HG03342 (cell line): ENCODE measurements around the gene PRMT5.
"Not testable (repeated sequence)": the region's sequence is repeated elsewhere in the genome, so short reads cannot be mapped to it uniquely, and the experiment has no call there.

Experiments used
- ATAC-seq: cut with Tn5 transposase; IDR thresholded peaks from one replicate; pipeline ENCODE4 v1.9.1; 2021; ENCODE audit warnings: mild to moderate bottlenecking, moderate library complexity; ENCODE audit not compliant: unreplicated experiment

PRMT5 gene

GRCh38 chr14:22929104-22929960, at the start of gene PRMT5:
PRMT5 (minus strand) TSS chr14:22929376; CDS start chr14:22929361, 15 bp downstream.
- peak; percentile 89 for ATAC-seq

DNA sequence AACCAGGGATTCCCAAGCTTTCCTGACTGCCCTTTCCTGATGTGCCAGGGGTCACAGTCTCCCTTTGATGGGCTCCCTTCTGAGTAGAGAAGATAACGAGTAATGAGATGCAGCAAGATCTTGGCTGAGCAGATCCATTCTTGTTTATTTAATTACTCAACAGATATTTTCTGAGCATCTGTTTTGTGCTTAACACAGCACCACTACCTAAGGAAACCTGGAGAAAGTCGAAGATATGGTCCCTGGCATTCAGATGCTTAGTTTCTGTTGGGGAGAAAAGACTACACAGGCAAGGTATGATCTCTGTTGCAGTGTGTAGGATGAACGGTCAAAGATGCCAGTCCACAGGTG, 49.3 kb upstream of the PRMT5 start:
- ATAC-seq, result no peak

DNA sequence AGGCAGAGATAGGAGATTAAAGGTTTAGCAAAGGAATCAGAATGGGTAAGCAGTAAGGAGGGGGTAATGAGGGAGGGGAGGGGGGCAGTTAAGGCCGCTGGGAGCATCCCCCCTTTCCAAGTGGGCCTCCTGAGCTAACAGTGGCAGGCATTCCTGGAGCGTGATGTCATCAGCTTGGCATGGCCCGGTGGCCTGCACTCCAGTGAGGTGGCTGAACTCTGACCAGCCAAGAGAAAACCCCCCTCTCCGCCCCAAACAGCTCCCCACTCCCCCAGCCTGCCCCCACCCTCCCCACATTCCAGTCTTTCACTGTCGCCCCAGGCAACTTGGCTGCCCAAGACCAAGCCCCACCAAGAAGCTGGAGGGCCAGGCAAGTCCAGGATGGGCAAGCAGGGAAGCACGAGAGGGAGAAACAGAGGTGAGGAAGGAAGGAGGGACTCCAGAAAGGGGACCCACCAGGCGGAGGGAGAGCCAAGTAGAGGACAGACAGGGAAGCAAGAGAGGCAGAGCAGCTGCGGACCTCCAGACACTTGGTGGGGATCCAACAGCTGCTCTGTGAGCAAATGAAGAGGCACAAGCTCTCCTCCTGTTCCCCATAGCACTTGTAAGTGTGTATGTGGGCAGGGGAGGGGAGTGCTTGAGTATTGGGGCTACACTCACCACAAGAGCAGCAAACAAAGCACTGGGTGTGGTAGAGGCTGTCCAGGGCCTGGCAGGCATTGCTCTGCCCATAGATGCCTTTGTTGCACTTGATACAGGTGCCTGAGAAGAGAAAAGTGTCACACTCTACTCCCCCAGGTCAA, 48.7 kb upstream of the PRMT5 start:
- ATAC-seq, result no peak

GRCh38 chr14:22977434-22977683, 48.2 kb upstream of the PRMT5 start:
- no peak for ATAC-seq

DNA sequence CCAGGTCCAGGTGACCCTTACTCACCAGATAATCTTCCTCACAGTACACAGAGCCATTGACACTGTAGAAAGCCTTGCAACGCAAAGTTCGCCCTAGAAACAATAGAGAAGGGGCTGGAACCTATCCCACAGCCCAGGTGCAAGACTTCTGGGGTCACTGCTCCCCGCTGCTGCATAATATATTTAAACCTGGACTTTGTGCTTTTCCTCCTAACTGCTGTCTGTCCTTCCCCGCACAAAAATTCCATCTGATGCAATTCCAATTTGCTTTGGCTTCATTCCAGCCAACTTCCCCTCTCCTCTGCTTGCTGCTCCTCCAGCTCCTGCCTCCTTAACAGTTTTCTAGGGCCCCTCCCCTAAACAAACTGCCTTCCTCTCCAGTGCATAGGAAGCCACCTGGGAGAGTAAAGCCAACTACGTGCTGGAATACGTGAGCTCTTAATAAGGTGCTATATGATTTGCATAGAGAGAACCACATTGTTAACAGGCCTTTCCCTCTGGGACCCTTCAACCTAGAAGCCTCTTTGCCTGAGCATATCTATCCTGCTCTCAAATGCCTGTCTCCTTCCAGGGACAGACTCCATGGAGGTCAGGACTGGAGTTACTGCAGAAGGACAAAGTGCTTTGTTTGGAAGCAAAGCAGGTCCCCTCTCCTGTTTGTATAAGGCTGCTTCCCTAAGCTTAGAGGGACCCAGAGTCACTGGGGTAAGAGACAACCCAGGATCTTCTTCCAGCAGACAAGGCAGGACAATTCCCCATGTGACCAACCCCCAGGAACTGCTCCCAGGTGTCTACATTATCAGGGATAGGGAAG, 47.7 kb upstream of the PRMT5 start:
- no peak for ATAC-seq

DNA sequence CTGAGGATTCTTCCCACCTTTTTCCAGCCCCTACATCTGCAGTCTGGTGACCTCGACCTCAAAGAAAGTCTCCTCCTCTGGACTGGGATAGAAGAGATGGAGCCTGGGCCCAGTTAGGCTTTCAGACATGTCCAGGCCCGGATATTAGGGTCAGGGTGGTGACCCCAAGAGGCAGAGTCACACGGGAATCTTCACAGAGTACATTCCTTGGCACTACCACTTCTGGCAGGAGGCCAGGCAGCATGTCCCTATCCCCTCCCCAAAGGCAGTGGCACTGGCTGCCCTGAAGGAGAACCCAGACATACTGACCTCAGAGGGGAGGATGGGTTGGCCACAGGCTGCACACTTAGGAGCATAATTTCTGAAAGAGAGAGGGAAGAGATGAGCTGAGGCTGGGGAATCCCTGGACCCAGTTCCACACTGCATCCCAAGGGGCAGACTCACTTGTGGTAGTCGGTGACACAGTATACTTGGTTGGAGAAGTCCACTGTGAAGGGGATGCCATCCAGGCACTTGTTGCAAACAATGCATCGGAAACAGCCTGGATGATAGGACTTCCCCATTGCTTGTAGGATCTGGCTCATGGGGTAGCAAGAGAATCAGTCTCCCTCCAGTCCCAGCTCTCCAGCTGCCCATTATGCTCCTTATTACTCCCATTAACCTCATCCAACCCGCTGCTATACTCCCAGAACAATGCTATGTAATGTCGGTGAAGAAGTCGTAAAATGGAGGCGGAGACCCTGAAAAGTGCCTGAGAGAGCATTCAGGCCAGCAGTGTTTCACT, 45.5 kb upstream of the PRMT5 start:
- ATAC-seq, result no peak

- ATAC-seq, result no peak
Measured at GRCh38 chr14:22973217-22974032, 44.2 kb upstream of the PRMT5 start.

GRCh38 chr14:22972313-22972930, 43.2 kb upstream of the PRMT5 start:
- no peak for ATAC-seq

DNA sequence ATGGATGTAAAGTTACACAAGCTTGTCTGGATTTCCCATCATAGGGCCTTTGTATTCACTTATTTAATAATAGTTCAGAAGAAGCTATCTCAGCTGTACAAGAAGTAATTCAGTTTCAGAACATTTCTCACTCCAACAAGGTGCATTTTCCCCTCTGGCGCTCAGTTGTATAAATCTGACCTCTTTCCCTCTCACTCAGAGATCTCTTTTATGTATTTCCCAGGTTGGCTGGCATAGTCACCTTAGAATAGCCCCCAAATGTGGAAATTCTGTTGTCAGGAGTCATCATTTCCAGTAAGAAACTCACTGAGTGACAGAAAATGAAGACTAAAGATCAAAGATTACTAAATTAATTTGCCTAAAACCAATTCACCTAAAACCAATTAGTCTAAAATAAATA, 42.0 kb upstream of the PRMT5 start:
- no peak for ATAC-seq

DNA sequence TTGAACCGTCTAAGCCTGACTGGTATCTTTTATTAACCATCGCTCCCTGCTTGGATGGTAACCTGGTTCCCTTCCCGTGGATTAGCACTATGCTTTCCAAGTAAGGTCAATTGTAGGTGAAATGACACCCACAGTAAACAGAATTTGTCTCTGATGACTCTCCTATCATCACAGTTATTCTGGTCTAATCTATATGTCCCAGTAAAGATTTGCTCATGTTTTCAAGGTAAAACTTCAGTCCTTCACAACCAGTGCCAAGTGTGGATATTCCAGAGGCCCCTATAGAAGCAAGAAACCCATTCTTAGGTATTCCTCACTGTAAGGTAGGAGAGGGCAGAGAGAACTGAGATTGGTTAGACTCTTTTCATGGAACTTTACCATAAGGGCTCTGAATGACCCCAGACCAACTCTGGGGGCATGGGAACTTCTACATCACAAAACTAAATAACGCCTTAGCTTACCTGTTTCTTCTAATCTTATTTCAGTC, 37.6 kb upstream of the PRMT5 start:
- no peak for ATAC-seq

- not testable (repeated sequence) for ATAC-seq
Measured at GRCh38 chr14:22965916-22966782, 37.0 kb upstream of the PRMT5 start.

DNA sequence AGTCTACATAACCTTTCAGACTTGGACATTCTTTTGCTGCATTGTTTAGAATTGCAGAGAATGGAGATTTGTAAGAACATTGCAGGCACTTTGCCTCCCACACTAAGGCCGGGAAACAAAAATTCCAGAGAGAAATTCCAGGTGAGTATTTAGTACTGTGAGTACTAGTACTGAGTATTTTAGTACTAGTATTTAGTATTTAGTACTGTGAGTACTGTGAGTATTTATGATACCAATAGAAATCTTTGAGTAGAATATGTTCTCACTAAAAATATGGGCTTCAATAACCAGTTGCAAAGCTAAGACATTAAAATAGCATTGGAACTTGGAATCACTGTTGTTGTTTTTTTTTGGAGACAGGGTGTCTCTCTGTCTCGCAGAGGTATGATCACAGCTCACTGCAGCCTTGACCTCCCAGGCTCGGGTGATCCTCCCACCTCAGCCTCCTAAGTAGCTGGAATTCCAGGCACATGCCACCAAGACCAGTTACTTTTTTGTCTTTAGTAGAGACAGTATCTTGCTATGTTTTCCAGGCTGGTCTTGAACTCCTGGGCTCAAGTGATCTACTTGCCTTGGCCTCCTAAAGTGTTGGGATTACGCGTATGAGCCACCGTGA, 33.0 kb upstream of the PRMT5 start:
- no peak for ATAC-seq

DNA sequence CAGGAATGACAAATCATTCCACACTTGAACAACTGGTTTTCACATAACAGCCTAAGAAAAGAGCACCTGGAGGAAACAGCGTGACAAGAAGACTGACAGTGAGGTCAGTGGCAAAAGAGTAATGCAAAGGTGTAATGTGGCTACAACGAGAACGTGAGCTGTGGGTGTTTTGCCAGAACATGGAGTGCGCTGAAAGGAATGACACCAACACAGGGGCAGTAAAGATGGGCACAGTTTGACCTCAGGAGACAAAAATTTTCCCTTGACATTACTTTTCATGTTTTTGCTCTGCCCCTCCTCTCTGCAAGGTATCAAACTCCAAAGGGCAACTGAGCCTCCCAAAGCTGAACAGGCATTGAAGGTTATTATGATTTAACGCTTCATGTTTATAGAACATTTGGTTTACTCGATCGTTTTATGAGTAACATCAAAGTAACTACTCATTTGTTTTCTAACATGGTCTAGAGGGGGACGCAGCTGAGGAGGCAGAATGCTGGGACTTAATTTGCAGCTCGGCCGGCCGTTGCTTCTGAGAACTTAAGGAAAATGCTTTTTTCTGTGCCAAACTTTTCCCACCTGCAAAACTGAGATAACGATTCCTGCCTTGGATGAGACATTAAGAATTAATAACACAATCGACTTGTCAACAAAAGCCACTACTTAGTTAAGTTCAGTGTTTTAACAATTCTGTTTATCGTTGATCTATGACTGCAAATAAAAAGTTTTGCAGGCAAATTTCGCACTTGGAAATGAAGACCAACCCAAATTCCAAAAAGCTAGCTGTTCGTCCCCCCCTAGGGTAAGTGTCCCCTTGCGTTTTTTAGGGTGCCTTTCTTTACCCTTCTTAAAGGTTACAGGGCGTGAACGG, 26.8 kb upstream of the PRMT5 start:
- ATAC-seq, result no peak

GRCh38 chr14:22952418-22952817, 23.2 kb upstream of the PRMT5 start:
- no peak for ATAC-seq

DNA sequence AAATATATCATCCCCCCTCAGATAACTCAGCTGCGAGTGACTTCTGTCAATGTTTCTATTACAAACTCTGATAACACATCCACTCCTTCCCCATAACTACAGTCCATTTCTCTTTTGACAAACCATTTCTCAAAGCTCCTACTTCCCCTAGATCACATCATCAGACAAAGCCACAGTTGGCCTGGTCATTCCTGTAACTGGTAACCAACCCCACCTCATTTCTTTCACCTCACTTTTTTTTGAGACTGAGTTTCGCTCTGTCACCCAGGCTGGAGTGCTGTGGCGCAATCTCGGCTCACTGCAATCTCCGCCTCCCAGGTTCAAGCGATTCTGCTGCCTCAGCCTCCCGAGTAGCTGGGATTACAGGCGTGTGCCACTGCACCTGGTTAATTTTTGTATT, 22.6 kb upstream of the PRMT5 start:
- not testable (repeated sequence) for ATAC-seq

DNA sequence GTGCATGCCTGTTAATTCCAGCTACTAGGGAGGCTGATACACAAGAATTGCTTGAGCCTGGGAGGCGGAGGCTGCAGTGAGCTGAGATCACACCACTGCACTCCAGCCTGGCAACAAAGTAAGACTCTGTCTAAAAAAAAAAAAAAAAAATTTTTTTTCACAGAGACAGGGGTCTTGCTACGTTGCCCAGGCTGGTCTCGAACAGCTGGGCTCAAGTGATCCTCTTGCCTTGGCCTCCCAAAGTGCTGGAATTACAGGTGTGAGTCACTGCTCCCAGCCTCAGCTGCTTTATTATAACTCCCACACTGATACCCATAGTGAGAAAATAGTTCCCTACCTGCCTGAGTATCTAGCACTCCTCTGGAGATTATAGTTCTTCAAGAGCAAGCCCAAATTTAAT, 16.5 kb upstream of the PRMT5 start:
- no peak for ATAC-seq

- no peak for ATAC-seq
Measured at GRCh38 chr14:22939684-22940083, 10.5 kb upstream of the PRMT5 start.
